ENCODE measurements around the gene HDAC11. TPM values are rescaled to one million over a fixed set of nuclear protein-coding genes. Genes with fewer than 3 reads are reported as not detected.

Gene HDAC11
- total and polyA plus RNA-seq, 10 of the 15 experiments (the other 5 are each of a cell fraction or from before 2014, with no cell fraction given), result 0.04 to 0.76 (median 0.22) TPM; not detected in 1

GRCh38 chr3:13521309-13521708, 41.2 kb downstream of the HDAC11 start:
- WGBS (ENCODE audit: insufficient coverage, insufficient replicate concordance, low lambda C conversion rate, missing lambda C conversion rate), result 12% methylated on average over 6 of the region's 6 CpGs
- DNase-seq (ENCODE audit: low read depth, low spot score) (no peak), FAIRE-seq (no peak), ATAC-seq (no peak)
- POLR2A ChIA-PET, result no interaction called here
- CTCF ChIA-PET, result no interaction called here
- in situ Hi-C loops (cut with MboI), result no loop called here
- RAD21 ChIA-PET (ENCODE audit: unreplicated experiment), result no interaction called here
- SMC1A ChIA-PET (ENCODE audit: uncharacterized antibody, unreplicated experiment), result no interaction called here
- no peak overlapping the region for H3K4me3 ChIP-seq
- no peak overlapping the region for H3K9ac ChIP-seq (ENCODE audit: control insufficient read depth, insufficient read depth, low read length)
- H3K4me1 ChIP-seq (ENCODE audit: control insufficient read depth, insufficient read depth, low read length), result no peaks in the 10 kb centered on the region
- no TSS peak for BruUV-seq (replicated peaks)
- no peaks in the 10 kb centered on the region; a peak in 1 of 4 replicates for H3K27me3 ChIP-seq (replicated peaks in 1 of 2; ENCODE audit: control insufficient read depth in 2 of 2, insufficient read depth in 2 of 2, low read length in 1 of 2)
- no peaks in the 10 kb centered on the region for H3K36me3 ChIP-seq (ENCODE audit: control insufficient read depth in 2 of 2, insufficient read depth in 2 of 2, low read length in 1 of 2)
- intact Hi-C loops (cut with micrococcal nuclease; ENCODE audit: unreplicated experiment), result no loop called here
- H2AFZ ChIP-seq (ENCODE audit: control insufficient read depth, low read depth, low read length), result no peak overlapping the region
- H3K79me2 ChIP-seq (ENCODE audit: control insufficient read depth, insufficient read depth, low read length), result no peaks in the 10 kb centered on the region
- H3K9me3 ChIP-seq (replicated peaks; ENCODE audit: control insufficient read depth, insufficient read depth, low read length), result no peaks in the 10 kb centered on the region; the same call in 2 of the 3 replicates
- no peaks in the 10 kb centered on the region for H4K20me1 ChIP-seq (ENCODE audit: control insufficient read depth, insufficient read depth)
- TF ChIP-seq RBBP5 (conservative IDR thresholded peaks at IDR 0.05) (no peak), MAX (IDR thresholded peaks at IDR 0.05; ENCODE audit: low read depth, low read length) (no peak), CUX1 (IDR thresholded peaks at IDR 0.05; ENCODE audit: insufficient replicate concordance, low read depth, low read length) (no peak), SREBF1 (IDR thresholded peaks at IDR 0.05; ENCODE audit: low read length) (no peak), POLR2AphosphoS5 (IDR thresholded peaks at IDR 0.05; ENCODE audit: low read length) (no peak), FOXK2 (IDR thresholded peaks at IDR 0.05) (no peak), CREM (IDR thresholded peaks at IDR 0.05; ENCODE audit: low read depth) (no peak), STAT3 (IDR thresholded peaks at IDR 0.05; ENCODE audit: low read depth, low read length) (no peak), ASH2L (IDR thresholded peaks at IDR 0.05; ENCODE audit: borderline replicate concordance, low read depth) (no peak), MXI1 (IDR thresholded peaks at IDR 0.05; ENCODE audit: low read depth, low read length) (no peak), TARDBP (IDR thresholded peaks at IDR 0.05; ENCODE audit: borderline replicate concordance) (no peak), STAT1 (conservative IDR thresholded peaks at IDR 0.05) (no peak), BCL3 (IDR thresholded peaks at IDR 0.05; ENCODE audit: borderline replicate concordance, insufficient read depth, low read depth, low read length, poor library complexity, severe bottlenecking) (no peak), NFYA (IDR thresholded peaks at IDR 0.05; ENCODE audit: borderline replicate concordance, low read depth, low read length) (no peak), RUNX3 (IDR thresholded peaks at IDR 0.05; ENCODE audit: low read length) (no peak)
- H3K27ac ChIP-seq (ENCODE audit: control insufficient read depth, insufficient read depth), result no peak overlapping the region
- no peak overlapping the region for H3K4me2 ChIP-seq (ENCODE audit: control insufficient read depth, insufficient read depth)
